LHCN-M2 (cell line): ENCODE data around the gene SCAI. TPM values are rescaled to one million over a fixed set of nuclear protein-coding genes. Genes with fewer than 3 reads are reported as not detected.
A peak's percentile ranks its signal among the peaks of the same experiment; 100 is the strongest.

Source experiments
- DNase-seq: peaks from one replicate; pipeline ENCODE4 v3.0.0-alpha.2; 2012; ENCODE audit warnings: low read depth
- total RNA-seq: library from RNA; depleted of rRNA; stranded (reverse); fragments of >200 nt; gene quantifications from 2 replicates; pipeline ENCODE4 v1.2.3, GENCODE V29; 2014

The SCAI gene
- total RNA-seq, 1 experiment from 2014 or later = 6.1 TPM

DNA sequence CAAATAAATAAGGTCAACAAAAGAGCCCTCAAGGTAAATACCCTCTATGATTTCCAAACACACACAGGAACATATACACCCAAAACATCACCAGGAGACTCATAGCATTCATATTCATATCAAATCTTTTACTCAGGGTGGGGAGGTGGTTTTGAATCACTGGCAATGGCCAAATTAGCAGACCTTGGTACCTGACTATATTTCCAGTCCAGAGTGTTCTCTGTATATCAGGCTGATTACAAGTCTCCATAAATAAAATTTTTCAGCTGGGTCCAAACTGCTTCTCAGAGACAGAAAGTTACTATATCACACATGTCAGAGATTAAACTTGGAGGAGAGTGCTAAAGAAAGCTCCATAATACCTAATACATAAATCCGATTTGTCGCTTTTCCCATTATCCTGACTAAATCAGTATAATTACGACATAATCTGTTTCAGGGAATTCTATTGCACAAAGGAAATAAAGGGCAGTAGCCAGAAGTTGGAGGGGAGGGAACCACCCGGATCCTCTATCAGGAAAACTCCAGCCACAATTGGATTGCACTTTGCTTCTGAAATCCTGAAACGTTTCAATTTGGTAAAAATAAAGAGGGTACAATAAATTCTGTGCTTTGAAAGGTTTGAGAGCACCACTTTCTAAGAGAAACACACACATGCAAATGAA is 195.5 kb downstream of the SCAI start:
- DNase-seq = no peak

DNA sequence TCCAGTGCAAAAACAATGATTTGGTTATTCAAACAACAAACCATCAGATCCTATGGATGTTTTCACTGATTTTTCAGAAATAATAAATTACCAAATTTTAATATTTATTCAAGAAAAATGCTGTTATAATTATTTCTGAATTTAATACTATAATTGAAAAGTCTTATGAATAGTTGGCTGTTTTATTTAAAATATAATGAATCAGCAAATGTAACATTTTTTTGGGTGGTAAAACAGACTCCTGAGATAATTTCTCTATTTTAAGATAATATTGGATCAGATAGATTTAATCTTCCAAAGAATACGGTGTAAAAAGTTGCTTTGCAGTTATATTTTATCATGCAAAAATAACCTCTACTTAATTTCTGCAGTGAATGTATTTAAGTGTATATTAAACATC is 197.2 kb downstream of the SCAI start:
- DNase-seq = no peak

DNA sequence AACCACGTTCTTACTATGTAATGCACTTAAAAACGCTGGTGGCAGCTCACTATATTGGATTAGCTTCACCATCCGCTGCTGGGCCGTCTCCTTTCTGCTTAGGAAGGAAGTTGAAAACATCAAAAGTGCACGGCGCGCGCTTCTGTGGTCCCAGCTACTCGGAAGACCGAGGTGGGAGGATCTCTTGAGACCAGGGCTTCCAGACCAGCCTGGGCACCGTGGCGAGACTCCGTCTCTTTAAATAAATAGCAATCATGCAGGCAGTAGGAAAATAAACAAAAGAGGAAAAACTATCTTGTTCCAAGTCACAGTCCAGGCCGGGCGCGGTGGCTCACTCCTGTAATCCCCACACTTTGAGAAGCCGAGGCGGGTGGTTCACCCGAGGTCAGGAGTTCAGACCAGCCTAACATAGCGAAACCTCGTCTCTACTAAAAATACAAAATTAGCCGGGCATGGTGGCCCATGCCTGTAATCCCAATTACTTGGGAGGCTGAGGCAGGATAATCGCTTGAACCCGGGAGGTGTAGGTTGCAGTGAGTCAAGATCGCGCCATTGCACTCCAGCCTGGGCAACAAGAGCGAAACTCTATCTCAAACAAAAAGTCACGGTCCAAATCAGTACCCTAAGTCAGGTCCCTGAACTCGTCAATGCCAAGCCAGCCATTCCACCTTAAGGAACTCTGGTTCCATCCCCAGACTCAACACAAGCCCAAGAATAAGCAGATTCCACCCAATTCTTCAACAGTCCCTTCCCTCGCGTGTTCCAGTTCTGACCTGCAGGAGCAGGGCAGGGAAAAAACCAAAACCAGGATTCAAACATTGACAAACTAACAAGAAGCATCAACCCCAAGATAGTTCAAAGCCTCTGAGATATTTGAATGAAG is 201.4 kb downstream of the SCAI start:
- peak; percentile 42 for DNase-seq

DNA sequence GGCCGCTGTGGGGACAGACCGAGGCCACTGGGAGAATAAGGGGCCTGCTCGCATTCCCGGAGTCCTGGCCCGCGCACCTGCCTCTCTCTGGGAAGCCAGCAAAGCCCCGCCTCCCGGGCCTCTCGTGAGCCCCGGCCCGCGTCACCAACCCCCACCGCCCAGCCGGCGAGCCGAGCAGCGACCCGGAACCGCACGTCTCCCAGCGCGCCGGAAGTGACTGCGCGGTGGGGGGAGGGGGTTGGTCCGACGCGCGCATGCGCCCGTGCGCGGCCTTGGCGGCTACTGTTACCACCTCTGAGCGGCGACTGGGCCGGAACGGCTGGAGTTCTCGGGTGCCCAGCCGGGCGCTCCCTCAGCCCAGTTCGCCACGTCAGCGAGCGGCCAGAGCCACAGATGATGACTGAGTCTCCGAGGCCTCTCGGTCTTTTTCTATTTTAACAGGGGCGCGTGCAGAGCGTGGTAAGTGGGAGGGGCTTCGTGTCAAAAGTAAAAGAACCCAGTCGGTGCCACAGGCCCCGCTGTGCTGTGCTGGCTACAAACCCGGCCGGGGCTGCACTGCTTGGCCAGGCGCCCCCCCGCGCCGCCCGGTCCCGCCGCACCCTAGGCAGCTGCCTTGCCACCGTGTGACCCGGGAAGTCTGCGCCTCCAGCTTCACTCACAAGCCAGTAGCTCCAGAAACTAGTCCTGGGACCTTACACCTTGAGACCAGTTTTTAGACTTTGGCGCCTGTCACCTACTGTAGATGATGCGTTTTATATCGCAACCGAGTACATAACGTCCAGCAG is 202.2 kb downstream of the SCAI start, which contains the start of gene GOLGA1:
GOLGA1 (minus strand) TSS at position 190 of the 785 bp plus-strand sequence. CDS start 2,372 bp downstream, outside the sequence.
- DNase-seq = peak; percentile 92

DNA sequence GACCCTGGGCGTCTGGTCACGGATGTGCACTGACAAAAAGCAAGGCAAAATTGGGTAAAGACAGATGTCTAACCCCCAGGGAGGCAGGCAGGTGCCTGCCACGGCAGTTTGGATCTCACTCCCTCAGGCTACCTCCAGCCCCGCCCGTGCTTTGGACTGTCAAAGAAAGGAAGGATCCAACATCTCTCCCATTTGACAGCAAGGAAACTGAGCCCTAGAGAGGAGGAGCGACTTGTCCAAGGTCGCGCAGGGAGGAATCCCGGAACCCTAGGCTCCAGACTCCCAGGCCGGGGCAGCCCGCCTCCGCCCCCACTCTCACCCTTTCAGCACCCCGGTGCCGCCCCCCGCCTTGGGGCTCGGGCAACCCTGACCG is 202.8 kb downstream of the SCAI start:
- DNase-seq = no peak

DNA sequence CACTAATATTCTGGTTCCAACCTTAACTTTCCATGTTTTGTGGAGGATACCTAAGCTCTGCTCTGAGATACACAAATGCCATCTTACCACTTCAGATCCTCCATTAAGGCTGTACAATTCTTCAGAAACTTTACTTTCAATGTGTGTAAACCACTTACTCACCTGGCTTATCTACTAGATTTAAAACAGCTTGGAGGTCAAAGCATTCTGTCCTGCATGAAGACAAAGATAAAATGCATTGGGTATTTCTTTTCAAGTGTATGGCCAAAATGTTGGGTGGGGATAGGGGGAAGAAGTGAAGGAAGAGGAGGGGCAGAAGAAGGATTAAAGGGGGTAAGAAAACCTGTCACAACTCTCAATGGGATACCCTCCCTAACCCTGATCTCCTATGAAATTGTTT is 203.4 kb downstream of the SCAI start:
- no peak for DNase-seq

DNA sequence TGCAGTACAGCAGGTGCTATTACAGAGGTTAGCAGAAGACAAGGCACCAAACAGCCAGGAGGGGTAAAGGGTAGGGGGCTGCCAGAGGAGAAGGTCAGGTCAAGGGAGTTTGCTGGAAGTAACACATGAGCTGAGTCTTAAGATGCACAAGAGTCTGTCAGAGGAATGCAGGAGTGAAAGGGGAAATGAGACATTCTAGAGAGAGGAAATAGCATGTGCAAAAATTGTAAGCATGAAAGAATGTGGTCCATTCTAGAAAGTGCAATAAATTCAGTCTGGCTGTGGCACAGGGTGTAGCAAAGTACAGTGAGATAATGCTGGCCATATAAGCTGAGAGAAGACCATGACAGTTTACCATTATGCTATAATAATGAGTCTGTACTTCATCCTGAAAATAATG is 209.0 kb downstream of the SCAI start:
- no peak for DNase-seq

DNA sequence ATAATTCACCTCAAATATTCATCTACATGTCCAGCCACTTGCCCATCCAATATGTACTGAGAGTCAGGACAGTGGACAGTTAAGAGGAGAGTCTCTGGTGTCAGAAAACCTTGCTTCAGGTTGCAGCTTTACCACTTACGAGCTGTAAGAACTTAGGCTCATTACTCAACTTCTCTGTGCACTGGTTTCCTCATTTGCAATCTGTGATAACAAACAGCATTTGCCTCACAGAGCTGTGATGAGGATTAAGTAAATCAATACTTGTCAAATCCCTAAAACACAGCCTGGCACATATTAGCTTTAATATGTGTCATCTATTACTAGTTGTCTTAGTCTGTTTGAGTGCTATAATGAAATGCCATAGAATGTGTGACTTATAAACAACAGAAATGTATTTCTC is 211.0 kb downstream of the SCAI start:
- no peak for DNase-seq

DNA sequence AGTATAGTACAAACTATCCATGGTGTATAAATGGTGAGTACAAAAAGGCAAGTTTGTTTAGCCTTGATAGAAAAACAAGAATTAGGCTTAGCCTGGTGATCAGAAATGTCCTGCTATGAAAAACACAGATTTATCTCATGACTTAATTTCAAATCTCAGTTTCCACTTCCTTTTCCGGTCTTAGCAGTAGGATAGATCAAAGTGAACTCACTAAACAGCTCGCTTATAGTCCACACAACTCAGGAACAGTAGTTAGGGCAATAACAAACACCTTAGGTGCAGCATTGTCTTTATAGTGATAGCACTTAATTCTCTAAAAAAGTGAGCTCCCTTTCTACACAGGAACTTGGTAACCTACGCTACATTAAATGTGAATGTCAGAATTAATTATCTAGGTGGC is 213.9 kb downstream of the SCAI start:
- DNase-seq = no peak

DNA sequence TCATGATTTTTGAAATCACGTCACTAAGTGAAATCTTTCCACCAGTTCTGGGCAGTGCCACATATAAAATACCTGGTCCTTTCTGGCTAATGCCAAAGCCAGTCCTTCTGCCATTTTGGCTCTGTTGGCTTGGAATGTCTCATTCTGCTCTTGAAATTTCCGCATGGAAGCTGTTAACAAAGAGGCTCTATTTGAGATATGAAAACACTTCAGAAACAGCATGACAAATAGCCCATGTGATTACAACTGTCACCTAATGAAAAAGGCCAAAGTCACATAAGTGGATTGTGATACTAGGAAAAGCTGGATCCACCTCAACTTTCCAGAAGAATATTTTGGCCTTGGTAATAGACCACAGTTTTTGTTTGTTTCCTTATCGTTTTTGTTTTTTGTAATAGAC is 215.2 kb downstream of the SCAI start:
- DNase-seq = no peak

DNA sequence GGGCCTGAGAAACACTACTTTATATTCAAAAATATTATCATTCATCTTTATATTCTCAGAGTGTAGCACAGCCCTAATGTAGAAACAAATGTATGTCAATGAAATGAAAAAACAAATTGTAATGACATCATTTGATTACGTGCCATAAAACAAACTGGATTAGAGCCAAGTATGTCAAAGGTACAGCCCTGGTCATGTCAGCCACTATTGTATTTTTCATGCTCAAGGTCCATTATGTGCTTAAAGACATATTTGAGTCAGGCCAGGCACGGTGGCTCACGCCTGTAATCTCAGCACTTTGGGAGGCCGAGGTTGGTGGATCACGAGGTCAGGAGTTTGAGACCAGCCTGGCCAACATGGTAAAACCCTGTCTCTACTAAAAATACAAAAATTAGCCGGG is 222.9 kb downstream of the SCAI start:
- DNase-seq = peak; percentile 5

DNA sequence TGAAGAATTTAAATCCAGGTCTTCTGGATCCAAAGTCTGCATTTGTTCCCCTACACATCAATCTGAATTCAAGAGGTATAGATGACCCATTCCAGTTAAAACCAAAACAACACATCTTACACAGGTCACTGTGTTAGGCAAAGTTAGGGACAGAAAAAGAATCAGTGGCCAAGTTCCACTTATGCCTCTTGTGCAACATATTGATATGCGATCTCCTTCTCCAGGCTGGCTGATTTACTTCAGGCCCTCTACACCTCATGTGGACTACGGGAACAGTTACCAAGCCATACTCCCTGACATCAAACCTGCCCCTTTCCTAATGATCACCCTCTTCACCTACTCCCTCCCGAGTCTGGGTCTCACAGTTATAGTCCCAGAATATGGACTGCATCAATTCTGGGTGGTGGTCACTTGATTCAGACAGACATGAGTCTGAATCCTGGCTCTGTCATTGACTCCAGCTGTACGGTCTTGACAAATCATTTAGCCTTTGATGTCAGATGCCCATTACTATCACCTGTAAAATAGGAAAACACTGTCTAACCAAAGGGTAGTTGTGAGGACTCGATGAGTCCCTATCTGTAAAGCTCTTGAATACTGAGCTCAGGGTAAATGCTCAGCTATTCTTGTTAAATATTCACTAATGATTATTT is 228.4 kb downstream of the SCAI start:
- DNase-seq = no peak

DNA sequence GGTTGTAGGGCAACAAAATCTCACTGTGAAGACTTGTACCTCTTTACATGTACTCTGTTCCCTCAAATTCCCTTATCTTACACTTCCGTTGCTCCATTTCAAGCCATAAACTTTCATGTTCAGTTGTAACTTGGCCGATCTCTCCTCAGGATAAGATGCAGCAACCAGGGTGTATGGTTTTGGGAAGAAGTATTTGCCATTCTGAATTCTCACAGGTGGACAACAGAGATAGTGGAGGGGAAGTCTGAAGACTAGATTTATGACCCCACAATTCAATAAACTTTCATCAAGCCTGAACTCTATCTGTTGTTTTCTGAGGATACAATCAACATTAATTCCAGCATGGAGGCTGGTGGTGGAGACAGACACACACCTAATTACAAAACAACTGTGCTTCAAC is 229.9 kb downstream of the SCAI start:
- DNase-seq = no peak

DNA sequence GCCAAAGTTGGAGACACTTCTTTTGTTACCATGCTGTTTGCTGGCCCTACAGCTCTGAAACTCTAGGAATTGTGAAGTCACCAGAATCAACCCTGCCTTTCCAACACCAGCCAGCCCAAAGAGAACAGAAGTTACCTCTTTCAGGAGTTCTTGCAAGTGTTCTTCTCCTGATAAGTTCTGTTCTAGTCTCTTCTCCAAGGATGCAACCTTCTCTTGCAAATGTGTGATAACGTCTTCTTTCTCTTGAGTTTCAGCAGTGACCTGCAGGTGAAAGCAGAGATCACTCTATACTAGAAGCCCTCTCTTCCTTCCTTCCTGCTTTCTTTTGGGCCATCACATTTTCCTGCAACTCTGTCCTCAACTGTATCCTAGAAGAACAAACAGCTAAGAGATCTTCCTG is 231.6 kb downstream of the SCAI start:
- DNase-seq = no peak

DNA sequence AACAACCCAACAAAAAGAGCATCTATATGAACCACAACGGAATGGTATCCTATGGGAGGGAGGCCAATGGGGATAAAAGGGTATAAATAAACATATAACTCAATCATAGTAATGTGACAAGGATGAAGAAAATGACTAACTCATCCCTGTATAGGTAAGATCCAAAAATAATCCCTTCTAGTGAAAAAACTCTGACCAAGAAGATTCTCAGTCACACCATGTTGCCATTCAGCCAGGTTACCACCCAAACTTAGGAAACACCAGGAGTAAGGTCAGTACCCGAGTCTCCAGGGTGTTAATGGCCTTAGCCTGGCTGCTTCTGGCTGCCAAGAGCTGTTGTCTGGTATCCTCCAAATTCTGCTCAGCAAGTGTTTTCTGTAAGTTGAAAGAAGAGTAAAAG is 235.2 kb downstream of the SCAI start:
- DNase-seq = no peak

DNA sequence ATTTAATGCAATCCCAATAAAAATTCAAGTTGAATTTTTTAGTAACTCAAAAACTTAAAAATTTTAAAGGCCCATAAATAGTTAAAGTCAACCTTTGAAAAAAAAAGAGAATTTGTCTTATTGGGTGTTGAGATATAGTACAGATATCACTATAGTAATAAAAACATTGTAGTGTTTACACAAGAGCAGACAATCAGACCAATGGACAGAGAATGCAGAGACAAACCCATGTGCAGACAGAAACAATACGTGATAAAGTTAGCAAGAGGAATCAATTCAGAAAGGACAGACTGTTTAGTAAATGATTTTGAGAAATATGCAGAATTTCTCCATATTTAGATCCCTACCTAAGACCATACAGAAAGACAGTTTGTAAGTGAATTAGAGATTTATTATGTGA is 236.4 kb downstream of the SCAI start:
- no peak for DNase-seq

DNA sequence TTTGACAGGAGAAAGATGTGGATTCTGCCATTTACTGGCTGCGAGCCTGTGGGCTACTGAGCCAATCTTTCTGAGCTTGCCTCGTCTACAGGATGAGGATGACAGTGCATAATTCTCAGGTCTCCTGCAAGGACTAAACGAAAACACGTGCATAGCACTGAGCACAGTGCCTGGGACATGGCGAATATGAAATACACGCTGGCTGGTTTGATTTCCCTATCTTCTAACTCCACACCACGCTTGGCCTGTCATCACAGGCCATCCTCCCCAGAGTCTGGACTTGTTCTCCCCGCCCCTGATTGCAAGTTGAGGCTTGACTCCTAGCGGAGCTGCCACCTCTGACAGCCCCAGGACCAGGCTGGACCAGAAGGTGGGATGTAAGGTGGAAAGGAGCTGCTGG is 243.5 kb downstream of the SCAI start:
- DNase-seq = no peak

DNA sequence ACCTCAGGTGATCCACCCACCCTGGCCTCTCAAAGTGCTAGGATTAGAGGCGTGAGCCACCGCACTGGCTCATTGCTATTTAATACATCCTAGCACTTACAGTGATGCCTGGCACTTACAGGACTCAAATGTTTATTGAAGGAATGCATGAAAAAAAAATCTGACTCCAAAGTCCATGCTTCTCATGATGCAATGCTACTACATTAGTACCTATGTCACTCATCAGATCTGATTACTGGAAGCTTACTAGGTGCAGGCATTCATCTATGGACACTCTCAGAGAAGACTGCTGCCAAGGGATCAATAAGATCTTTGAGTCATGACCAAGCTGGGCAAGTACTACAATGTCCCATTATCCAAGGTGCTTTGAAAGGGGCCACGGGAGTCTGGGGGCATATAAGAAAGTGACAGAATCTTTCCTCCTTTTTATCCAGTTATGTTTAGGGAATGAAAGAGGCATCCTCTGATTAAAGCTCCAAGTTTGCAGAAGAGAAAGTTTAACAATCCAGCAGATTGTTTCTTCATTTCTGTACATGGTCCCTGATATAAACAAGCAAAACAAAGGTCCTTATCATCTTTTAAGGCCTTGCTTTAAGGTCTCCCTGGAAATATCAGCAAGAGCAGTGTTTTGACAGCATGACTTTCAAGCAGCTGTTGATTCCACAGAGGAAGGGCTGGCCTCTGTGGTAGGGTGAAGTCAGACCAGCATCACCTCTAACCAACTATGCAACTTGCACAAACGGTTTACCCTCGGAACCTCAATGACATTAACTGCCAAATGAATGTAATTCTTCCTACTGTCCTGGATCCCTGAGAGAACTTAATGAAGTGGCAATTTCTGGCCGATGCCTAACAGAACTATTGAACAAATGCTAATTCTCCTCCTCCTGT is 245.5 kb downstream of the SCAI start:
- DNase-seq = peak; percentile 73

DNA sequence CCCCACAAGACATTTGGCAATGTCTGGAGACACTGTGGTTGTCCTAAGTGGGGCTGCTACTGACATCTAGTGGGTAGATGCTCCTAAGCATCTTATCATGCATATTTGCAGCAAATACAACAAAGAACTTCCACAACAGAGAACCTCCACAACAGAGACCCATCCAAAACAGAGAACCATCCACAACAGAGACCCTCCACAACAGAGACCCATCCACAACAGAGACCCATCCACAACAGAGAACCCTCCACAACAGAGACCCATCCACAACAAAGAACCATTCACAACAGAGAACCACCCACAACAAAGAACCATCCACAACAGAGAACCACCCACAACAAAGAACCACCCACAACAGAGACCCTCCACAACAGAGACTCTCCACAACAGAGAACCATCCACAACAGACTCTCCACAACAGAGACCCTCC is 248.6 kb downstream of the SCAI start:
- peak; percentile 44 for DNase-seq

DNA sequence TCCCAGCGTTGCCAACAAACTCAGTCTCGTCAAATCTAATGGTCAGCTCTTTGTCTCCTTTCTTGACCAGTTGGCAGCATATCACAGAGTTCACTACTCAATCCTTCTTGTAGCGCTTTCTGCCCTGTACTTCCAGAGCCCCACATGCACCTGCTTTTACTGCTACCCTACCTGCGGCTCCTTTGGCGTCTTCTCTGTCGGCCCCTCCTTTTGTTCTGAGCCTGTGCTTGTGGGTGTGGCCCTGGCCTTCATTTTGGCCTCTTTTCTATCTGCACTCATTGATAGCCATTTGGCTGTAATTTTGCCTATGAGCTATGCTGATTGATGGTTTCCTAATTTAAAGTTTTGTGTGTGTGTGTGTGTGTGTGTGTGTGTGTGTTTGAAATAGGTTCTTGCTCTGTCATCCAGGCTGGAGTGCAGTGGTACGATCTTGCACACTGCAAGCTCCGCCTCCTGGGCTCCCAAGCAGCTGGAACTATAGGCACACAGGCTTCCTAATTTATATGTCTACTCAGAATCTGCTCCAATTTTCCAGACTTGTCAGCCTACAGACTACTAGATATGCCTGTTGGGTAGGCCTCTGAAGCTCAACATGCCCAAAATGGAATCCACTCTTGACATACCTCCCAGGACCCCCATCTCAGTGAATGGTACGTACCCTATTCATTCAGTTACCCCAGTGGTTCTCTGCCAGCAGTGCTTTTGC is 249.1 kb downstream of the SCAI start:
- no peak for DNase-seq
